ENCODE results near the gene RNF13. TPM values are rescaled to one million over a fixed set of nuclear protein-coding genes. Genes with fewer than 3 reads are reported as not detected.
"Not testable (repeated sequence)": the region's sequence is repeated elsewhere in the genome, so short reads cannot be mapped to it uniquely, and the experiment has no call there.

The RNF13 gene
- total RNA-seq, 1 experiment from 2014 or later, result 108 TPM

DNA sequence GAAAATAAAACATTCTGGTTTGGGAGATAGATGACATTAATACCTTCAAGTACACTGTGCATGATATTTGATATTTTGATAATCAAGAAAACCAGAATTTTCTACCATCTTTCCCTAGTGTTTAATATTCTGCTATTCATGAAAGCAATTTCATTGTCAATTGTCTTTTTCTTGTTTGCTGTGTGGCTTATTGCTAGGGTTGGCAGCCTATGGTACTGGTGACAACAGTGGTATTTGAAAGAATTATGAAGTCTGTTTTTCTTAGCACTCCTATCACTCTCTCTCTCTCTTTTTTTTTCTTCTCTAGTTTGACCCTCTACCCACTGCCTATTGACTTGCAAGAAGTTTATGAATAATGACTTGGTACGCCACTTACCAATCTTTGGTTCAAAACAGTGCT lies 15.4 kb downstream of the RNF13 start:
- Mint-ChIP-seq H3K4me1 (ENCODE audit: low read depth, unreplicated experiment) (peaks cover 8% of the 10 kb centered on the region), H3K9me3 (ENCODE audit: low read depth, unreplicated experiment) (peaks cover 15% of the 10 kb centered on the region), H3K4me3 (ENCODE audit: low read depth, unreplicated experiment) (no peak overlapping the region), H3K27me3 (ENCODE audit: unreplicated experiment) (no peaks in the 10 kb centered on the region), H3K36me3 (ENCODE audit: insufficient read depth, unreplicated experiment) (no peaks in the 10 kb centered on the region), H3K27ac (ENCODE audit: unreplicated experiment) (no peak overlapping the region)
- intact Hi-C loops (cut with micrococcal nuclease; ENCODE audit: unreplicated experiment), result no loop called here
- DNase-seq, result no peak
- no peak for TF ChIP-seq CTCF (IDR thresholded peaks at IDR 0.05; ENCODE audit: unreplicated experiment)
- no TSS peak for BruUV-seq (replicated peaks)
- CTCF ChIA-PET, result no interaction called here

- H3K36me3 Mint-ChIP-seq (ENCODE audit: insufficient read depth, unreplicated experiment); H3K27me3 Mint-ChIP-seq (ENCODE audit: unreplicated experiment); CTCF ChIA-PET; intact Hi-C loops (cut with micrococcal nuclease; ENCODE audit: unreplicated experiment); H3K4me3 Mint-ChIP-seq (ENCODE audit: low read depth, unreplicated experiment); H3K4me1 Mint-ChIP-seq (ENCODE audit: low read depth, unreplicated experiment); H3K27ac Mint-ChIP-seq (ENCODE audit: unreplicated experiment); DNase-seq; BruUV-seq (replicated peaks): not testable (repeated sequence)
- peaks cover 18% of the 10 kb centered on the region for H3K9me3 Mint-ChIP-seq (ENCODE audit: low read depth, unreplicated experiment)
These were observed 16.6 kb downstream of the RNF13 start for GRCh38 chr3:149829631-149830030.

DNA sequence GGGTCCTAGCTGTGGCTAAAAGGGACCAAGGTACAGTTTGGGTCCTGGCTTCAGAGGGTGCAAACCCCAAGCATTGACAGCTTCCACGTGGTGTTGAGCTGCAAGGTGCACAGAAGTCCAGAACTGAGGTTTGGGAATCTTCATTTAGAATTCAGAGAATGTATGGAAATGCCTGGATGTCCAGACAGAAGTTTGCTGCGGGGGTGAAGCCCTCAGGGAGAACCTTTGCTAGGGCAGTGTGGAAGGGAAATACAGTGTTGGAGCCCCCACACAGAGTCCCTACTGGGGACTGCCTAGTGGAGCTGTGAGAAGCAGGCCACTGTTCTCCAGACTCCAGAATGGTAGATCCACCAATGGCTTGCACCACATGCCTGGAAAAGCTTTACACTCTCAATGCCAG lies 17.9 kb downstream of the RNF13 start:
- no TSS peak for BruUV-seq (replicated peaks)
- Mint-ChIP-seq H3K4me1 (ENCODE audit: low read depth, unreplicated experiment) (no peaks in the 10 kb centered on the region), H3K4me3 (ENCODE audit: low read depth, unreplicated experiment) (no peak overlapping the region), H3K9me3 (ENCODE audit: low read depth, unreplicated experiment) (peaks cover 24% of the 10 kb centered on the region), H3K36me3 (ENCODE audit: insufficient read depth, unreplicated experiment) (no peaks in the 10 kb centered on the region), H3K27ac (ENCODE audit: unreplicated experiment) (no peak overlapping the region), H3K27me3 (ENCODE audit: unreplicated experiment) (no peaks in the 10 kb centered on the region)
- CTCF ChIA-PET, result no interaction called here
- intact Hi-C loops (cut with micrococcal nuclease; ENCODE audit: unreplicated experiment), result no loop called here
- DNase-seq, result no peak
- TF ChIP-seq CTCF (IDR thresholded peaks at IDR 0.05; ENCODE audit: unreplicated experiment), result no peak

DNA sequence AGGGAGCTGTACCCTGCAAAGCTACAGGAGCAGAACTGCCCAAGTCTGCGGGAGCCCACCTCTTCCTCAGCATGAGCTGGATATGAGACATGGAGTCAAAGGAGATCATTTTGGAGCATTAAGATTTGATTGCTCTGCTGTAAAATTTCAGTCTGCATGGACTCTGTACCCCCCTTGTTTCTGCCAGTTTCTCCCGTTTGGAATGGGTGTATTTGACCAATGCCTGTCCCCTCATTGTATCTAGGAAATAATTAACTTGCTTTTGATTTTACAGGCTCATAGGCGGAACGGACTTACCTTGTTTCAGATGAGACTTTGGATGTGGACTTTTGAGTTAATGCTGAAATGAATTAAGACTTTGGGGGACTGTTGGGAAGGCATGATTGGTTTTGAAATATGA lies 18.3 kb downstream of the RNF13 start:
- no peaks in the 10 kb centered on the region for H3K27me3 Mint-ChIP-seq (ENCODE audit: unreplicated experiment)
- no peak for DNase-seq
- CTCF ChIA-PET, result no interaction called here
- H3K36me3 Mint-ChIP-seq (ENCODE audit: insufficient read depth, unreplicated experiment), result no peaks in the 10 kb centered on the region
- no peak overlapping the region for H3K27ac Mint-ChIP-seq (ENCODE audit: unreplicated experiment)
- no TSS peak for BruUV-seq (replicated peaks)
- H3K4me1 Mint-ChIP-seq (ENCODE audit: low read depth, unreplicated experiment), result no peaks in the 10 kb centered on the region
- peaks cover 24% of the 10 kb centered on the region for H3K9me3 Mint-ChIP-seq (ENCODE audit: low read depth, unreplicated experiment)
- no peak overlapping the region for H3K4me3 Mint-ChIP-seq (ENCODE audit: low read depth, unreplicated experiment)
- intact Hi-C loops (cut with micrococcal nuclease; ENCODE audit: unreplicated experiment), result no loop called here
- no peak for TF ChIP-seq CTCF (IDR thresholded peaks at IDR 0.05; ENCODE audit: unreplicated experiment)

DNA sequence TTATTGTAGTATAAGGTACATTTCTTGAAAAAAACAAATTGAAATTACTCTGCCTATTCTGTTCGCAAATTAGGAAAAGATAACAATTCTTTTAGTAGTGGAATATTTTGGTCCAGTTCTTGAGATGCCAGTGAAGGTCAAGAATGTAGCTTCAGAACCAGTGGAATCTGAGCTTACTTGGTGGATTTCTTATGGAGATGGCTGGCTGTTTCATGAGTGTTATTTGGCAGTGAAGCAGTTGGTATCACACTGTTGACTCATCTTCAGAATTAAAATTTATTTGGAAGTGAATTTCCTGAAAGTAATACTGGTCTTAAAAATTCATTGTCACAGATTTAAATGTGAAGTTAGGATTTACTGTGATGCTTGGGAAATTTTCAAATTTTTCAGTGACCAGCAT lies 19.1 kb downstream of the RNF13 start:
- no peaks in the 10 kb centered on the region for H3K36me3 Mint-ChIP-seq (ENCODE audit: insufficient read depth, unreplicated experiment)
- CTCF ChIA-PET, result no interaction called here

More for the DNA sequence above, 19.1 kb downstream of the RNF13 start:
- BruUV-seq (replicated peaks), result no TSS peak
- intact Hi-C loops (cut with micrococcal nuclease; ENCODE audit: unreplicated experiment), result no loop called here
- peaks cover 24% of the 10 kb centered on the region for H3K9me3 Mint-ChIP-seq (ENCODE audit: low read depth, unreplicated experiment)
- H3K4me1 Mint-ChIP-seq (ENCODE audit: low read depth, unreplicated experiment), result no peaks in the 10 kb centered on the region
- H3K27ac Mint-ChIP-seq (ENCODE audit: unreplicated experiment), result no peak overlapping the region
- no peak for TF ChIP-seq CTCF (IDR thresholded peaks at IDR 0.05; ENCODE audit: unreplicated experiment)
- H3K4me3 Mint-ChIP-seq (ENCODE audit: low read depth, unreplicated experiment), result no peak overlapping the region
- no peaks in the 10 kb centered on the region for H3K27me3 Mint-ChIP-seq (ENCODE audit: unreplicated experiment)
- no peak for DNase-seq
